Gastrocnemius medialis (tissue), 4 donors: ENCODE data around the gene MMP15. TPM values are rescaled to one million over a fixed set of nuclear protein-coding genes. Genes with fewer than 3 reads are reported as not detected.

Source experiments
- ATAC-seq, 2 donors: fragments of 150-250 bp; one replicate each; pipeline ENCODE4 v1.9.1; 2016
- DNase-seq, 2 donors: peaks; one replicate each; pipeline ENCODE4 v3.0.0-alpha.2; 2019
- H3K27ac ChIP-seq, 4 donors: fragments of 200-600 bp; sonication (generic); 1 replicate in 1 of 4; 2 replicates in 3 of 4; pipeline ENCODE4 v1.5.1; 2016 to 2018; ENCODE audit warnings: mild to moderate bottlenecking in 2 of 4, moderate library complexity in 1 of 4
- H3K27me3 ChIP-seq, 3 donors: fragments of 200-600 bp; sonication (generic) in 2 of 3; 1 replicate in 1 of 3; 2 replicates in 2 of 3; pipeline versions ENCODE4 v1.5.1 to v1.6.0; 2016 to 2019; ENCODE audit warnings: mild to moderate bottlenecking in 1 of 3, moderate library complexity in 1 of 3
- H3K36me3 ChIP-seq, 2 donors: fragments of 200-600 bp; sonication (generic) in 1 of 2; one replicate each; pipeline ENCODE4 v1.5.1; 2017 to 2018
- H3K4me1 ChIP-seq, 2 donors: fragments of 200-600 bp; sonication (generic) in 1 of 2; one replicate each; pipeline ENCODE4 v1.5.1; 2016 to 2017; ENCODE audit warnings: mild to moderate bottlenecking in 2 of 2
- H3K4me3 ChIP-seq, 4 donors: fragments of 200-600 bp; sonication (generic) in 3 of 4; 1 replicate in 1 of 4; 2 replicates in 3 of 4; pipeline ENCODE4 v1.5.1; 2016 to 2019; ENCODE audit warnings: mild to moderate bottlenecking in 2 of 4
- H3K9me3 ChIP-seq, 3 donors: fragments of 200-600 bp; sonication (generic) in 2 of 3; 1 replicate in 1 of 3; 2 replicates in 2 of 3; pipeline ENCODE4 v1.5.1; 2016 to 2019
- POLR2A ChIP-seq, 2 donors: fragments of 450-650 bp; IDR thresholded peaks; one replicate each; pipeline ENCODE4 v1.6.1; 2017; ENCODE audit warnings: antibody characterized with exemption in 2 of 2, mild to moderate bottlenecking in 2 of 2, moderate library complexity in 2 of 2
- in situ Hi-C, 4 donors: fragments of 200-750 bp; cut with MboI; loops; one replicate each; pipeline versions ENCODE4 v1.15.0 to v1.8.0; 2017; ENCODE audit warnings: low sequenced_read_pairs in 4 of 4
- intact Hi-C: fragments of 100-400 bp; cut with DNase I; formaldehyde crosslinking; loops from one replicate; pipeline ENCODE4 v1.15.1; 2023; ENCODE audit warnings: low total_unique reads
- total RNA-seq, 4 donors: library from RNA; depleted of rRNA; stranded (reverse); fragments of >200 nt; gene quantifications; one replicate each; pipeline versions ENCODE4 v1.1.0 to v1.2.3, GENCODE V29; 2016
- TF ChIP-seq, protein P1 (sequence below), 5 experiments: fragments of 450-650 bp in 3 of 5; fragments of 200-600 bp in 2 of 5; sonication (generic) in 2 of 5; IDR thresholded peaks in 4 of 5; conservative IDR thresholded peaks in 1 of 5; 1 replicate in 4 of 5; 2 replicates in 1 of 5; pipeline ENCODE4 v1.5.1; 2016 to 2019; ENCODE audit warnings: antibody characterized with exemption in 5 of 5, mild to moderate bottlenecking in 3 of 5, moderate library complexity in 3 of 5

MMP15 gene
- total RNA-seq, 4 donors from 2014 or later, result 2.9 to 8.1 (median 4.9) TPM

DNA sequence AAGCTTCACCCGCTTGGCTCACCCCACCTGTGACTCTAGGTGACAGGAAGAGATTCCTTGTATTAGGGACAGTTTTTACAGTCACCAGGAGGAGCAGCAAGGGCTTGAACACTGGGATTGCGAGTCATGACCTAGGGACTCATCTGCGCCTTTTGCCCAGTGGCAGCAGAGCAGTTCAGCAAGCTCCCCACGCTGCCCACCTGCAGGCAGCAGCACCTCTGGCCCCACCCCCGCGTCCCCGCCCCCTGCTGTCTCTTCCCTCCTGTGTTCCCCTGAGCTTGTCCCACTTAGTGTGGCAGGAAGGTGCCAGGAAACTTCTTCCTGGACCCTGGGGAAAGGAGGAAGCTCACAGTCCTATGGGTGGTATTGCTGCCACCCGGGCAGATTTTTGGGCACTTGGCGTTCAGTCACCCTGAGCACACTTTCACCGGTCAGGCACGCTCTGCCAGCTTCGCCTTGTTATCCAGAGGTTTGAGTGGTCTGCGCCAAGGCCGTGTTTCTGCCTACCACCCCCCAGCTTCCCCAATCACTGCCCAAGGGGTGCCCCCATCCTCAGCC lies 8.7 kb downstream of the MMP15 start:
- intact Hi-C loops, result no loop called here
- ATAC-seq (no peak), DNase-seq (no peak)
- peaks cover 38 to 42% of the 10 kb centered on the region in 2 donors for H3K4me1 ChIP-seq
- no peaks in the 10 kb centered on the region for H3K27me3 ChIP-seq
- in situ Hi-C loops, result no loop called here
- no peak for TF ChIP-seq POLR2A (IDR thresholded peaks at IDR 0.05)
- TF ChIP-seq, protein P1, sequence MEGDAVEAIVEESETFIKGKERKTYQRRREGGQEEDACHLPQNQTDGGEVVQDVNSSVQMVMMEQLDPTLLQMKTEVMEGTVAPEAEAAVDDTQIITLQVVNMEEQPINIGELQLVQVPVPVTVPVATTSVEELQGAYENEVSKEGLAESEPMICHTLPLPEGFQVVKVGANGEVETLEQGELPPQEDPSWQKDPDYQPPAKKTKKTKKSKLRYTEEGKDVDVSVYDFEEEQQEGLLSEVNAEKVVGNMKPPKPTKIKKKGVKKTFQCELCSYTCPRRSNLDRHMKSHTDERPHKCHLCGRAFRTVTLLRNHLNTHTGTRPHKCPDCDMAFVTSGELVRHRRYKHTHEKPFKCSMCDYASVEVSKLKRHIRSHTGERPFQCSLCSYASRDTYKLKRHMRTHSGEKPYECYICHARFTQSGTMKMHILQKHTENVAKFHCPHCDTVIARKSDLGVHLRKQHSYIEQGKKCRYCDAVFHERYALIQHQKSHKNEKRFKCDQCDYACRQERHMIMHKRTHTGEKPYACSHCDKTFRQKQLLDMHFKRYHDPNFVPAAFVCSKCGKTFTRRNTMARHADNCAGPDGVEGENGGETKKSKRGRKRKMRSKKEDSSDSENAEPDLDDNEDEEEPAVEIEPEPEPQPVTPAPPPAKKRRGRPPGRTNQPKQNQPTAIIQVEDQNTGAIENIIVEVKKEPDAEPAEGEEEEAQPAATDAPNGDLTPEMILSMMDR (IDR thresholded peaks at IDR 0.05 in 4 of 5, conservative IDR thresholded peaks at IDR 0.05 in 1 of 5), result no peak
- H3K27ac ChIP-seq, result no peak overlapping the region
- no peak overlapping the region for H3K4me3 ChIP-seq
- H3K9me3 ChIP-seq, result no peaks in the 10 kb centered on the region
- H3K36me3 ChIP-seq, result no peaks in the 10 kb centered on the region

- H3K4me1 ChIP-seq, result peaks cover 38% of the 10 kb centered on the region in 2 donors
- H3K4me3 ChIP-seq, result no peak overlapping the region
- no peak for TF ChIP-seq POLR2A (IDR thresholded peaks at IDR 0.05)
- TF ChIP-seq, protein P1 (IDR thresholded peaks at IDR 0.05 in 4 of 5, conservative IDR thresholded peaks at IDR 0.05 in 1 of 5), result no peak
- H3K27ac ChIP-seq, result no peak overlapping the region
- H3K36me3 ChIP-seq, result no peaks in the 10 kb centered on the region
- no peak for ATAC-seq
- in situ Hi-C loops (no loop called here), intact Hi-C loops (no loop called here)
- H3K9me3 ChIP-seq, result no peaks in the 10 kb centered on the region
- DNase-seq, result no peak
- no peaks in the 10 kb centered on the region for H3K27me3 ChIP-seq
These were observed 9.2 kb downstream of the MMP15 start for GRCh38 chr16:58034774-58035173.

- Histone ChIP-seq H3K4me1 (peaks cover 38% of the 10 kb centered on the region in 2 donors), H3K36me3 (no peaks in the 10 kb centered on the region), H3K9me3 (no peaks in the 10 kb centered on the region)
These were observed 10.0 kb downstream of the MMP15 start for GRCh38 chr16:58035356-58036170.

DNA sequence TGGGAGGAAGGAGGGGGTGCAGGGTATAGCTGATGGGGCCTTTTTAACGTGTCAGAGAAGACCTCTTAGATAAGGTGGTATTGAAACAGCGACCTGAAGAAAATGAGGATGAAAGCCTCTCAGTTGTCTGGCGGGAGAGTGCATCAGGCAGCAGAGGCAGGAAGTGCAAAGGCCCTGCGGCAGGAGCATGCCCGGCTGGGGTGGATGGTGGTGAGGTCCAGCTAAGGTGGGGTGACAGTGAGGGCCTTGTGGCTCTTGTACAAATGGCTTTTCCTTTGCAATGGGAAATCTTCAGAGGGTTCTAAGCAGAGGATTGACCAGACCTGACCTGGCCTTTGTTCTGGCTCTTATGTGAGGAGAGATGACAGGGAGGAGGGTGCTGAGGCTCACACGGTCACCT lies 11.4 kb downstream of the MMP15 start:
- H3K4me1 ChIP-seq, result peaks cover 32 to 37% of the 10 kb centered on the region in 2 donors
- in situ Hi-C loops, result no loop called here

More at GRCh38 chr16:58035356-58036170, 10.0 kb downstream of the MMP15 start:
- Histone ChIP-seq H3K4me3 (no peak overlapping the region), H3K27me3 (no peaks in the 10 kb centered on the region), H3K27ac (no peak overlapping the region)
- intact Hi-C loops, result no loop called here
- in situ Hi-C loops, result no loop called here
- TF ChIP-seq POLR2A (IDR thresholded peaks at IDR 0.05), result no peak
- TF ChIP-seq, protein P1 (IDR thresholded peaks at IDR 0.05 in 4 of 5, conservative IDR thresholded peaks at IDR 0.05 in 1 of 5), result no peak
- no peak for ATAC-seq
- no peak for DNase-seq

More for the DNA sequence above, 11.4 kb downstream of the MMP15 start:
- no peak for ATAC-seq
- H3K27ac ChIP-seq, result no peak overlapping the region
- H3K27me3 ChIP-seq, result no peaks in the 10 kb centered on the region
- H3K4me3 ChIP-seq, result no peak overlapping the region
- H3K9me3 ChIP-seq, result no peaks in the 10 kb centered on the region
- no peak for TF ChIP-seq POLR2A (IDR thresholded peaks at IDR 0.05)
- TF ChIP-seq, protein P1 (IDR thresholded peaks at IDR 0.05 in 4 of 5, conservative IDR thresholded peaks at IDR 0.05 in 1 of 5), result no peak
- intact Hi-C loops, result no loop called here
- no peak for DNase-seq
- peaks cover 0 to 5% of the 10 kb centered on the region in 2 donors for H3K36me3 ChIP-seq
